ENCODE results near the gene NHSL1. TPM values are rescaled to one million over a fixed set of nuclear protein-coding genes. Genes with fewer than 3 reads are reported as not detected.

Gene NHSL1
- total RNA-seq, 2 experiments from 2014 or later, result 2.7 to 10.6 TPM

DNA sequence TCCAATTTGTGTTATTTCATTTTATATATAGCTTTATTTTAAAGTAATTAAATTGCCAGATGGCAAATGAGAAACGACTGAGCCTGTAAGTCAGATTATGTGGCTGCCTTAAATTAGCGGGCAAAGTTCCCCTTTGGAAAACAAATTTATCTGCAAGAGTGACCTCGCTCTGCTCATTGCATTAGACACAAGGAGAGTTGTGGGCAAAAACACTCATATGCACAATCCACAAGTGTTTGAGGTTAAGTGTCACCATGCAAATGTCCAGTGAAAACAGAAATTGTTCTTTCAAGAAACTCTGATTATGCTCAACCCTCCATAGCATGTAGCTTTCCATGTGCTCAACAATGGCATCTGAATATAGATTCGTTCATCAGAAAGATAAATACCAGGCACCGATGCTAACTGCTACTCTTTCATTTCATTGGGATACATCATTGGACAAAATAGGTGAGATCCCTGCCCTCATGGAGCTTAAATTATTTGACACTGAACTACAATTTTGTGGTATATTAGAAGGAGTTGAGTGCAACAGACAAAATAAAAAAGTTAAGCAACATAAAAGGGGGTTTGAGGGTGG is 1.7 kb upstream of the NHSL1 start:
- Histone ChIP-seq H3K36me3 (ENCODE audit: insufficient read depth, low read length) (peaks cover 5% of the 10 kb centered on the region), H3K4me3 (ENCODE audit: low read depth, low read length, poor library complexity, severe bottlenecking) (no peak overlapping the region), H3K9me3 (ENCODE audit: low read length) (no peaks in the 10 kb centered on the region), H3K9me2 (ENCODE audit: insufficient read depth, low read length) (no peaks in the 10 kb centered on the region), H3K4me2 (ENCODE audit: low read length) (no peak overlapping the region), H3K79me2 (ENCODE audit: insufficient read depth, low read depth, low read length) (peaks cover 11% of the 10 kb centered on the region; the same call in 1 of the 2 replicates), H4K20me1 (ENCODE audit: insufficient read depth, low read length) (no peaks in the 10 kb centered on the region), H2AFZ (ENCODE audit: low read length) (0 out of 2 replicates have a peak overlapping the region, but pooled peaks have one; percentile 3), H3K4me1 (ENCODE audit: insufficient read depth, low read length, poor library complexity, severe bottlenecking) (peaks cover 30% of the 10 kb centered on the region), H3K27ac (ENCODE audit: low read depth, low read length, poor library complexity, severe bottlenecking) (no peak overlapping the region)
- CTCF ChIA-PET (ENCODE audit: unreplicated experiment), result no interaction called here
- BruUV-seq (replicated peaks), result no TSS peak
- no peak for DNase-seq (ENCODE audit: low spot score)
- intact Hi-C loops (cut with micrococcal nuclease; ENCODE audit: unreplicated experiment), result no loop called here
- POLR2A ChIA-PET, result interaction anchor here (0.6 to 2.2 kb wide), 5 partner anchors 20 to 1771 kb away, joined by 3 to 8 read pairs (median 3); no protein-coding TSS in a partner anchor
- no peak for TF ChIP-seq EZH2phosphoT487 (IDR thresholded peaks at IDR 0.05; ENCODE audit: borderline replicate concordance, low read depth, low read length)
- TF ChIP-seq, protein P1, sequence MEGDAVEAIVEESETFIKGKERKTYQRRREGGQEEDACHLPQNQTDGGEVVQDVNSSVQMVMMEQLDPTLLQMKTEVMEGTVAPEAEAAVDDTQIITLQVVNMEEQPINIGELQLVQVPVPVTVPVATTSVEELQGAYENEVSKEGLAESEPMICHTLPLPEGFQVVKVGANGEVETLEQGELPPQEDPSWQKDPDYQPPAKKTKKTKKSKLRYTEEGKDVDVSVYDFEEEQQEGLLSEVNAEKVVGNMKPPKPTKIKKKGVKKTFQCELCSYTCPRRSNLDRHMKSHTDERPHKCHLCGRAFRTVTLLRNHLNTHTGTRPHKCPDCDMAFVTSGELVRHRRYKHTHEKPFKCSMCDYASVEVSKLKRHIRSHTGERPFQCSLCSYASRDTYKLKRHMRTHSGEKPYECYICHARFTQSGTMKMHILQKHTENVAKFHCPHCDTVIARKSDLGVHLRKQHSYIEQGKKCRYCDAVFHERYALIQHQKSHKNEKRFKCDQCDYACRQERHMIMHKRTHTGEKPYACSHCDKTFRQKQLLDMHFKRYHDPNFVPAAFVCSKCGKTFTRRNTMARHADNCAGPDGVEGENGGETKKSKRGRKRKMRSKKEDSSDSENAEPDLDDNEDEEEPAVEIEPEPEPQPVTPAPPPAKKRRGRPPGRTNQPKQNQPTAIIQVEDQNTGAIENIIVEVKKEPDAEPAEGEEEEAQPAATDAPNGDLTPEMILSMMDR (conservative IDR thresholded peaks at IDR 0.05; ENCODE audit: low read length), result no peak

DNA sequence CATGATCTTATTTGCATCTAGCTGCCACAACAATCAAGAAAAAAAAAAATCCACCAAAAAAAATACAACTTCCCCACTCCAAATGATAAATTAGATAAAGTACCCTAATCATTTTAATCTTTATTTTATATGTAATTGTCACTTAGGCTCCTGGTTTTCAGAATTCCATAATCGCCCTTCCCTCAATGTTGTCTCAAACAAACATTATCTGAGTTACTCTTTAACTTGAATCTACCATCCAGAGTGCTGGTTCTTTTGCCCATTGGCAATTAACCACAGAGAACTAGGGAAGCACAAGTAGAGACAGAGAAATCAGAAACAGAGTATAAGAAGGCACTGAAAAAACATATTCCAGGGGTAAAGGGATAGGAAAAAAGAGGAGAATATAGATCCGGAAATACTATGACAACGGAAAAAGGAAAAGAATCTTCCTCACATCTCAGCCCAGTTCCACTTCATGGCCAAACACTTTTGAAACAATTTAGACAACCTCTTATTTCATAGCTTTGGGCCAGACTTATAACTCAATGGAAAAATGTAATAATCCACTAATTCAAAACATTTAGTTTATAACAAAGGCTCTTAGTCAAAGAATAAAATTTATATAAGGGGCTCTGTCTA is 861 bp upstream of the NHSL1 start:
- no peaks in the 10 kb centered on the region for H4K20me1 ChIP-seq (ENCODE audit: insufficient read depth, low read length)
- peak overlapping the region; percentile 78 for H2AFZ ChIP-seq (ENCODE audit: low read length)
- DNase-seq (ENCODE audit: low spot score), result no peak
- no TSS peak for BruUV-seq (replicated peaks)
- H3K4me1 ChIP-seq (ENCODE audit: insufficient read depth, low read length, poor library complexity, severe bottlenecking), result peaks cover 30% of the 10 kb centered on the region
- peak overlapping the region; percentile 65 for H3K4me2 ChIP-seq (ENCODE audit: low read length)
- ChIA-PET POLR2A (interaction anchor here (0.6 to 2.2 kb wide), 9 partner anchors 9 to 1770 kb away, joined by 3 to 8 read pairs (median 3); no protein-coding TSS in a partner anchor), CTCF (ENCODE audit: unreplicated experiment) (no interaction called here)
- peaks cover 11% of the 10 kb centered on the region for H3K36me3 ChIP-seq (ENCODE audit: insufficient read depth, low read length)
- peak overlapping the region; percentile 67 for H3K4me3 ChIP-seq (ENCODE audit: low read depth, low read length, poor library complexity, severe bottlenecking)
- H3K9me3 ChIP-seq (ENCODE audit: low read length), result no peaks in the 10 kb centered on the region
- H3K9me2 ChIP-seq (ENCODE audit: insufficient read depth, low read length), result no peaks in the 10 kb centered on the region
- intact Hi-C loops (cut with micrococcal nuclease; ENCODE audit: unreplicated experiment), result no loop called here
- TF ChIP-seq, protein P1 (conservative IDR thresholded peaks at IDR 0.05; ENCODE audit: low read length), result no peak
- no peak for TF ChIP-seq EZH2phosphoT487 (IDR thresholded peaks at IDR 0.05; ENCODE audit: borderline replicate concordance, low read depth, low read length)
- peak overlapping the region; percentile 89 for H3K27ac ChIP-seq (ENCODE audit: low read depth, low read length, poor library complexity, severe bottlenecking)
- peaks cover 11% of the 10 kb centered on the region; the same call in 1 of the 2 replicates for H3K79me2 ChIP-seq (ENCODE audit: insufficient read depth, low read depth, low read length)
